Mucosa of rectum (tissue), 2 donors: ENCODE results near the gene CRYBA1.
"Not testable (repeated sequence)": the region's sequence is repeated elsewhere in the genome, so short reads cannot be mapped to it uniquely, and the experiment has no call there.

Experiments
- H3K27ac ChIP-seq, 2 donors: one replicate each; pipeline ENCODE4 v1.7.0; 2013; ENCODE audit warnings: inconsistent platforms in 2 of 2, low read depth in 2 of 2, low read length in 2 of 2
- H3K27me3 ChIP-seq, 2 donors: one replicate each; pipeline ENCODE4 v1.7.0; 2013; ENCODE audit warnings: low read length in 2 of 2; ENCODE audit not compliant: control insufficient read depth in 2 of 2, insufficient read depth in 2 of 2
- H3K36me3 ChIP-seq, 2 donors: one replicate each; pipeline ENCODE4 v1.7.0; 2013; ENCODE audit warnings: low read length in 2 of 2; ENCODE audit not compliant: control insufficient read depth in 2 of 2, insufficient read depth in 2 of 2
- H3K4me1 ChIP-seq, 2 donors: one replicate each; pipeline ENCODE4 v1.7.0; 2013; ENCODE audit warnings: low read length in 2 of 2, mild to moderate bottlenecking in 1 of 2; ENCODE audit not compliant: control insufficient read depth in 2 of 2, insufficient read depth in 2 of 2
- H3K4me3 ChIP-seq, 2 donors: one replicate each; pipeline ENCODE4 v1.7.0; 2013; ENCODE audit warnings: low read length in 2 of 2
- H3K9ac ChIP-seq, 2 donors: one replicate each; pipeline ENCODE4 v1.7.0; 2013; ENCODE audit warnings: low read length in 2 of 2, low read depth in 1 of 2, mild to moderate bottlenecking in 1 of 2
- H3K9me3 ChIP-seq, 2 donors: one replicate each; pipeline ENCODE4 v1.7.0; 2013; ENCODE audit warnings: low read length in 2 of 2; ENCODE audit not compliant: control insufficient read depth in 2 of 2
- donor health status: healthy.
- donor health status: Normal muscosa, but diverticular disease.

The CRYBA1 gene

GRCh38 chr17:29248845-29249244 is 2.2 kb downstream of the CRYBA1 start:
- Histone ChIP-seq H3K9me3 (no peaks in the 10 kb centered on the region), H3K36me3 (peaks cover 2 to 3% of the 10 kb centered on the region in 2 donors), H3K27me3 (no peaks in the 10 kb centered on the region), H3K9ac (no peak overlapping the region), H3K27ac (no peak overlapping the region), H3K4me1 (no peaks in the 10 kb centered on the region), H3K4me3 (no peak overlapping the region)

GRCh38 chr17:29250666-29251065 is 4.0 kb downstream of the CRYBA1 start:
- Histone ChIP-seq H3K36me3 (peaks cover 2 to 3% of the 10 kb centered on the region in 2 donors), H3K4me1 (no peaks in the 10 kb centered on the region), H3K27me3 (no peaks in the 10 kb centered on the region), H3K4me3 (no peak overlapping the region), H3K9ac (no peak overlapping the region), H3K27ac (no peak overlapping the region), H3K9me3 (no peaks in the 10 kb centered on the region)

GRCh38 chr17:29251184-29251583 is 4.5 kb downstream of the CRYBA1 start:
- H3K27ac ChIP-seq: no peak overlapping the region
- no peaks in the 10 kb centered on the region for H3K4me1 ChIP-seq
- no peak overlapping the region for H3K9ac ChIP-seq
- no peaks in the 10 kb centered on the region for H3K27me3 ChIP-seq
- peaks cover 2 to 3% of the 10 kb centered on the region in 2 donors for H3K36me3 ChIP-seq
- H3K4me3 ChIP-seq: no peak overlapping the region
- no peaks in the 10 kb centered on the region for H3K9me3 ChIP-seq

- H3K36me3 ChIP-seq: peaks cover 3 to 5% of the 10 kb centered on the region in 2 donors
- H3K27ac ChIP-seq: no peak overlapping the region
- no peaks in the 10 kb centered on the region for H3K4me1 ChIP-seq
- no peak overlapping the region for H3K9ac ChIP-seq
- H3K4me3 ChIP-seq: no peak overlapping the region
- no peaks in the 10 kb centered on the region for H3K27me3 ChIP-seq
- H3K9me3 ChIP-seq: no peaks in the 10 kb centered on the region
Observed at GRCh38 chr17:29252101-29252791, 5.6 kb downstream of the CRYBA1 start.

- Histone ChIP-seq H3K4me3 (no peak overlapping the region), H3K27ac (no peak overlapping the region), H3K27me3 (no peaks in the 10 kb centered on the region), H3K4me1 (no peaks in the 10 kb centered on the region), H3K9me3 (no peaks in the 10 kb centered on the region), H3K36me3 (peaks cover 3 to 5% of the 10 kb centered on the region in 2 donors), H3K9ac (no peak overlapping the region)
Observed at GRCh38 chr17:29253037-29253436, 6.4 kb downstream of the CRYBA1 start.

GRCh38 chr17:29255926-29256522 is 9.4 kb downstream of the CRYBA1 start:
- H3K9me3 ChIP-seq: no peaks in the 10 kb centered on the region
- no peaks in the 10 kb centered on the region for H3K4me1 ChIP-seq
- no peak overlapping the region for H3K27ac ChIP-seq
- no peak overlapping the region for H3K9ac ChIP-seq
- H3K27me3 ChIP-seq: no peaks in the 10 kb centered on the region
- peaks cover 16 to 18% of the 10 kb centered on the region in 2 donors for H3K36me3 ChIP-seq
- H3K4me3 ChIP-seq: no peak overlapping the region

- Histone ChIP-seq H3K4me3 (no peak overlapping the region), H3K9ac (no peak overlapping the region), H3K27ac (no peak overlapping the region), H3K9me3 (no peaks in the 10 kb centered on the region), H3K36me3 (peaks cover 16 to 23% of the 10 kb centered on the region in 2 donors), H3K4me1 (no peaks in the 10 kb centered on the region), H3K27me3 (no peaks in the 10 kb centered on the region)
Observed at GRCh38 chr17:29256735-29257466, 10.2 kb downstream of the CRYBA1 start.

GRCh38 chr17:29257756-29258155 is 11.1 kb downstream of the CRYBA1 start:
- Histone ChIP-seq H3K4me3 (no peak overlapping the region), H3K36me3 (peaks cover 21 to 28% of the 10 kb centered on the region in 2 donors), H3K27me3 (no peaks in the 10 kb centered on the region), H3K4me1 (no peaks in the 10 kb centered on the region), H3K9me3 (no peaks in the 10 kb centered on the region), H3K27ac (no peak overlapping the region), H3K9ac (no peak overlapping the region)

- no peak overlapping the region for H3K27ac ChIP-seq
- H3K4me1 ChIP-seq: no peaks in the 10 kb centered on the region
- peaks cover 52 to 53% of the 10 kb centered on the region in 2 donors for H3K36me3 ChIP-seq
- H3K9me3 ChIP-seq: no peaks in the 10 kb centered on the region
- no peak overlapping the region for H3K4me3 ChIP-seq
- no peaks in the 10 kb centered on the region for H3K27me3 ChIP-seq
- H3K9ac ChIP-seq: no peak overlapping the region
Observed at GRCh38 chr17:29263916-29264315, 17.3 kb downstream of the CRYBA1 start.

GRCh38 chr17:29271980-29272379 is 25.3 kb downstream of the CRYBA1 start:
- not testable (repeated sequence) for H3K4me3 ChIP-seq, H3K27me3 ChIP-seq, H3K36me3 ChIP-seq, H3K9ac ChIP-seq, H3K4me1 ChIP-seq, H3K9me3 ChIP-seq, H3K27ac ChIP-seq
